Right lobe of liver (tissue), 4 donors: ENCODE measurements around the gene SLCO1C1.
A peak's percentile ranks its signal among the peaks of the same experiment; 100 is the strongest.

ENCODE experiments used
- CTCF ChIP-seq, 4 donors: fragments of 200-600 bp in 3 of 4; fragments of 450-650 bp in 1 of 4; IDR thresholded peaks; one replicate each; pipeline versions ENCODE4 v1.5.1 to v1.8.0; 2016 to 2022; ENCODE audit warnings: antibody characterized with exemption in 4 of 4, mild to moderate bottlenecking in 2 of 4
- POLR2A ChIP-seq: fragments of 450-650 bp; IDR thresholded peaks from one replicate; pipeline ENCODE4 v1.6.1; 2017; ENCODE audit warnings: antibody characterized with exemption, mild to moderate bottlenecking
- donor health status: DM: no; HTN: no; CAD: no.
- donor health status: DM: no; HTN: no; CAD: no.
- donor health status: DM: no; HTN: yes; CAD: no.

- TF ChIP-seq CTCF (IDR thresholded peaks at IDR 0.05): peak in 3 of 4 donors; percentile 4 to 32 (median 18)
- no peak for TF ChIP-seq POLR2A
Measured at GRCh38 chr12:20731274-20731673, 36.1 kb downstream of the SLCO1C1 start.
